Measurements from ENCODE around the gene LRP1. TPM values are rescaled to one million over a fixed set of nuclear protein-coding genes. Genes with fewer than 3 reads are reported as not detected.
A peak's percentile ranks its signal among the peaks of the same experiment; 100 is the strongest.

Gene LRP1
- total and polyA plus RNA-seq, 2 of the 13 experiments (the other 11 are each of a cell fraction or from before 2014, with no cell fraction given), result 14.7 to 30.8 TPM

DNA sequence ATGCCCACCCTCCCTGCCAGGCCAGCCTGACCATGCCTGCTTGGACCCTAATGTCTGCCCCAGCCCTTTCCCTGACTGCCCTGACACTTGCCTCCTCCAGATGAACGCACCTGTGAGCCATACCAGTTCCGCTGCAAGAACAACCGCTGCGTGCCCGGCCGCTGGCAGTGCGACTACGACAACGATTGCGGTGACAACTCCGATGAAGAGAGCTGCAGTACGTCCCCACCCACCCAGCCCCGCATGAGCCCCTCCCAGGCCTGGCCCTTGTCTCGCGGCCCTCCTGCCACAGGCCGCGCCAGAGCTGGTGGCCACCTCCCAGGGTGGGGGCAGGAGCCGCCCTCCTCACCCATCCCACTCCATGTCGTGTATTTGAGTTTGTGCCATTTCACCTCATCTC, 74.0 kb downstream of the LRP1 start:
- BruUV-seq (replicated peaks), result no TSS peak
- no peaks in the 10 kb centered on the region for H3K79me2 ChIP-seq (ENCODE audit: insufficient read depth, low read length)
- H3K36me3 ChIP-seq (replicated peaks in 1 of 2; ENCODE audit: control insufficient read depth in 1 of 2, insufficient read depth in 2 of 2, low read length in 2 of 2), result peaks cover 61 to 87% of the 10 kb centered on the region in 2 experiments
- H3K27ac ChIP-seq (ENCODE audit: extremely low read length, insufficient read depth, low read length), result no peak overlapping the region
- no peaks in the 10 kb centered on the region for H3K9me3 ChIP-seq (ENCODE audit: low read length)
- no peak overlapping the region for H3K9ac ChIP-seq (ENCODE audit: insufficient read depth, low read depth, low read length)
- no peaks in the 10 kb centered on the region for H3K4me1 ChIP-seq (ENCODE audit: insufficient read depth, low read length)
- FAIRE-seq (no peak), ATAC-seq (no peak), DNase-seq (ENCODE audit: low spot score) (no peak)
- no peak overlapping the region for H3K4me2 ChIP-seq (ENCODE audit: low read depth, low read length)
- no peaks in the 10 kb centered on the region for H4K20me1 ChIP-seq (ENCODE audit: insufficient read depth, low read length)
- ChIA-PET POLR2A (no interaction called here), CTCF (ENCODE audit: low intra/inter-chr PET ratio, low total read pairs) (no interaction called here)
- no peak overlapping the region for H2AFZ ChIP-seq (ENCODE audit: low read length)
- WGBS (ENCODE audit: low lambda C conversion rate), result 100% methylated on average over 12 of the region's 19 CpGs
- intact Hi-C loops (cut with micrococcal nuclease; ENCODE audit: unreplicated experiment), result no loop called here
- no peak overlapping the region for H3K4me3 ChIP-seq (replicated peaks in 1 of 3; ENCODE audit: insufficient read depth in 1 of 3, low read depth in 2 of 3, low read length in 3 of 3)
- in situ Hi-C loops (cut with HindIII; ENCODE audit: extremely low pct_ligation_motif_present, low pct_unique_long_range_greater_than_20kb), result no loop called here
- TF ChIP-seq AKAP8 (CRISPR knock-in tag; IDR thresholded peaks at IDR 0.05), result no peak
- H3K27me3 ChIP-seq (ENCODE audit: control insufficient read depth in 1 of 2, insufficient read depth in 2 of 2, low read length in 2 of 2), result no peaks in the 10 kb centered on the region

DNA sequence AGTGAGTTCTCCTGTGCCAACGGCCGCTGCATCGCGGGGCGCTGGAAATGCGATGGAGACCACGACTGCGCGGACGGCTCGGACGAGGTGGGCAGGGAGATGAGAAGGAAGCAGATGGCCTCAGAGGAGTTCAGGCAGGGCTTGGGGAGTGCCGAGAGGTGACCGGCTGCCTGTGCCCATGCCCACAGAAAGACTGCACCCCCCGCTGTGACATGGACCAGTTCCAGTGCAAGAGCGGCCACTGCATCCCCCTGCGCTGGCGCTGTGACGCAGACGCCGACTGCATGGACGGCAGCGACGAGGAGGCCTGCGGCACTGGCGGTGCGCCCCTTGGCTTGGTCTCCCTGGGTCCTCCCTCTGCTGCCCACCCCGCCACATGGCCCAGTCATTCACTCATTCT, 74.9 kb downstream of the LRP1 start:
- no TSS peak for BruUV-seq (replicated peaks)
- WGBS (ENCODE audit: low lambda C conversion rate), result 97% methylated on average over 18 of the region's 28 CpGs
- CTCF ChIA-PET (ENCODE audit: low intra/inter-chr PET ratio, low total read pairs), result no interaction called here

DNA sequence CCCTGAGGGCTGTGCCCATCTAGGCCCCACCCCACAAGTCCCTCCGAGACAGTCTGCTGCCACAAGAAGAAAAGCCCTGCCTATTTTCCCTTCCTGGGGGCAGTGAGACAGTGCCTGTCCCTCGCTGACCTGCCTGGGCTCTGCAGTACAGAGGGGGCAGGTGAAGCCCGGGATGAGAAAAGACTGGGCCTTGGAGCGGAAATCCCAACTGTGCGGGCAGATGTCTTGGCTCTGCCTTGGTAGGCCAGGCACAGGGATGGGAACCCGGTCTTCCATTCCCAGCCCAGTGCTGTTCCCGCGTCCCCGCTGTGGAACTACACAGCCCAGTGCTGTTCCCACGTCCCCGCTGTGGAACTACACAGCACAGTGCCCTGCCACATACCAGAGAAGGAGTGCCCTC, 75.5 kb downstream of the LRP1 start:
- FAIRE-seq (no peak), DNase-seq (ENCODE audit: low spot score) (no peak), ATAC-seq (no peak)
- Histone ChIP-seq H4K20me1 (ENCODE audit: insufficient read depth, low read length) (no peaks in the 10 kb centered on the region), H3K27me3 (ENCODE audit: control insufficient read depth in 1 of 2, insufficient read depth in 2 of 2, low read length in 2 of 2) (no peaks in the 10 kb centered on the region), H3K9me3 (ENCODE audit: low read length) (no peaks in the 10 kb centered on the region), H3K9ac (ENCODE audit: insufficient read depth, low read depth, low read length) (no peak overlapping the region), H2AFZ (ENCODE audit: low read length) (no peak overlapping the region), H3K4me3 (replicated peaks in 1 of 3; ENCODE audit: insufficient read depth in 1 of 3, low read depth in 2 of 3, low read length in 3 of 3) (no peak overlapping the region), H3K4me2 (ENCODE audit: low read depth, low read length) (no peak overlapping the region), H3K36me3 (replicated peaks in 1 of 2; ENCODE audit: control insufficient read depth in 1 of 2, insufficient read depth in 2 of 2, low read length in 2 of 2) (peaks cover 53 to 86% of the 10 kb centered on the region in 2 experiments), H3K4me1 (ENCODE audit: insufficient read depth, low read length) (no peaks in the 10 kb centered on the region), H3K79me2 (ENCODE audit: insufficient read depth, low read length) (no peaks in the 10 kb centered on the region), H3K27ac (ENCODE audit: extremely low read length, insufficient read depth, low read length) (no peak overlapping the region)
- in situ Hi-C loops (cut with HindIII; ENCODE audit: extremely low pct_ligation_motif_present, low pct_unique_long_range_greater_than_20kb), result no loop called here
- no TSS peak for BruUV-seq (replicated peaks)
- WGBS (ENCODE audit: low lambda C conversion rate), result 100% methylated on average over 3 of the region's 11 CpGs
- TF ChIP-seq ZNF615 (CRISPR knock-in tag; IDR thresholded peaks at IDR 0.05; ENCODE audit: borderline replicate concordance) (no peak), HIVEP1 (CRISPR knock-in tag; IDR thresholded peaks at IDR 0.05) (no peak), IKZF4 (CRISPR knock-in tag; IDR thresholded peaks at IDR 0.05; ENCODE audit: borderline replicate concordance, low read depth, not compliant biosample characterization) (no peak), ZNF761 (CRISPR knock-in tag; conservative IDR thresholded peaks at IDR 0.05) (no peak), ZKSCAN5 (CRISPR knock-in tag; IDR thresholded peaks at IDR 0.05) (no peak), HDAC1 (CRISPR knock-in tag; IDR thresholded peaks at IDR 0.05) (no peak)
- TF ChIP-seq, protein P1, sequence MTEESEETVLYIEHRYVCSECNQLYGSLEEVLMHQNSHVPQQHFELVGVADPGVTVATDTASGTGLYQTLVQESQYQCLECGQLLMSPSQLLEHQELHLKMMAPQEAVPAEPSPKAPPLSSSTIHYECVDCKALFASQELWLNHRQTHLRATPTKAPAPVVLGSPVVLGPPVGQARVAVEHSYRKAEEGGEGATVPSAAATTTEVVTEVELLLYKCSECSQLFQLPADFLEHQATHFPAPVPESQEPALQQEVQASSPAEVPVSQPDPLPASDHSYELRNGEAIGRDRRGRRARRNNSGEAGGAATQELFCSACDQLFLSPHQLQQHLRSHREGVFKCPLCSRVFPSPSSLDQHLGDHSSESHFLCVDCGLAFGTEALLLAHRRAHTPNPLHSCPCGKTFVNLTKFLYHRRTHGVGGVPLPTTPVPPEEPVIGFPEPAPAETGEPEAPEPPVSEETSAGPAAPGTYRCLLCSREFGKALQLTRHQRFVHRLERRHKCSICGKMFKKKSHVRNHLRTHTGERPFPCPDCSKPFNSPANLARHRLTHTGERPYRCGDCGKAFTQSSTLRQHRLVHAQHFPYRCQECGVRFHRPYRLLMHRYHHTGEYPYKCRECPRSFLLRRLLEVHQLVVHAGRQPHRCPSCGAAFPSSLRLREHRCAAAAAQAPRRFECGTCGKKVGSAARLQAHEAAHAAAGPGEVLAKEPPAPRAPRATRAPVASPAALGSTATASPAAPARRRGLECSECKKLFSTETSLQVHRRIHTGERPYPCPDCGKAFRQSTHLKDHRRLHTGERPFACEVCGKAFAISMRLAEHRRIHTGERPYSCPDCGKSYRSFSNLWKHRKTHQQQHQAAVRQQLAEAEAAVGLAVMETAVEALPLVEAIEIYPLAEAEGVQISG (CRISPR knock-in tag; IDR thresholded peaks at IDR 0.05), result no peak
- intact Hi-C loops (cut with micrococcal nuclease; ENCODE audit: unreplicated experiment), result no loop called here
- ChIA-PET CTCF (ENCODE audit: low intra/inter-chr PET ratio, low total read pairs) (no interaction called here), POLR2A (no interaction called here)

More for the DNA sequence above, 74.9 kb downstream of the LRP1 start:
- DNase-seq (ENCODE audit: low spot score) (no peak), FAIRE-seq (no peak), ATAC-seq (no peak)
- Histone ChIP-seq H3K4me1 (ENCODE audit: insufficient read depth, low read length) (no peaks in the 10 kb centered on the region), H3K27ac (ENCODE audit: extremely low read length, insufficient read depth, low read length) (no peak overlapping the region), H3K79me2 (ENCODE audit: insufficient read depth, low read length) (no peaks in the 10 kb centered on the region), H2AFZ (ENCODE audit: low read length) (no peak overlapping the region), H3K9me3 (ENCODE audit: low read length) (no peaks in the 10 kb centered on the region), H3K4me2 (ENCODE audit: low read depth, low read length) (no peak overlapping the region), H3K36me3 (replicated peaks in 1 of 2; ENCODE audit: control insufficient read depth in 1 of 2, insufficient read depth in 2 of 2, low read length in 2 of 2) (peaks cover 53 to 86% of the 10 kb centered on the region in 2 experiments), H3K9ac (ENCODE audit: insufficient read depth, low read depth, low read length) (no peak overlapping the region), H4K20me1 (ENCODE audit: insufficient read depth, low read length) (no peaks in the 10 kb centered on the region), H3K27me3 (ENCODE audit: control insufficient read depth in 1 of 2, insufficient read depth in 2 of 2, low read length in 2 of 2) (no peaks in the 10 kb centered on the region), H3K4me3 (replicated peaks in 1 of 3; ENCODE audit: insufficient read depth in 1 of 3, low read depth in 2 of 3, low read length in 3 of 3) (no peak overlapping the region)
- TF ChIP-seq ZNF225 (CRISPR knock-in tag; IDR thresholded peaks at IDR 0.05) (no peak), AGO2 (optimal IDR thresholded peaks at IDR 0.05; ENCODE audit: low read depth, low read length) (peak; percentile 47)
- intact Hi-C loops (cut with micrococcal nuclease; ENCODE audit: unreplicated experiment), result no loop called here
- POLR2A ChIA-PET, result no interaction called here
- in situ Hi-C loops (cut with HindIII; ENCODE audit: extremely low pct_ligation_motif_present, low pct_unique_long_range_greater_than_20kb), result no loop called here

Measured in HepG2 (cell line).